OCI-LY3 (cell line): ENCODE results near the gene HFM1.

Experiments used
- EZH2phosphoT487 ChIP-seq: fragments of 200-600 bp; shearing (Covaris generic); IDR thresholded peaks from 2 replicates; pipeline ENCODE4 v1.6.1; 2018; ENCODE audit warnings: antibody characterized with exemption, mixed run types, low read depth
- TF ChIP-seq, protein P1 (sequence below): fragments of 200-600, 300-600 bp; sonication (generic); IDR thresholded peaks from 2 replicates; pipeline ENCODE4 v1.5.1; 2014; ENCODE audit warnings: antibody characterized with exemption, low read length, low read depth

DNA sequence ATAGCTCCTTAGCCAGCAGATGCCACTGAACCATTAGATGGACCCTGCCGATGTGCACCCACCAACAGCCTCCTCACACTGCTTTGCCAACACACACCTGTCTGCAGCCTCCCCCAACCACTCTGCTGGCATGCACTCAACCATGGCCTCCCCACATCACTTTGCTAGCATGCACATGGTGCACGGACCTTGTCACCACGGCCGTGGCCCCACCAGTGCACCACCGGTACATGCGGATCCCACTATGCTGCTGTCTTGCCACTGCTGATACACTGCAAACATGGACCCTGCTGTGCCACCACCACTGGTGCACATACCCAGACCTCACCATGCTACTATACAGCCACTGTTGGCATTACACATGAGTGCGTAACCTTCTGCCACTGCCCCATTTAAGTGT is 66.1 kb downstream of the HFM1 start:
- TF ChIP-seq, protein P1, sequence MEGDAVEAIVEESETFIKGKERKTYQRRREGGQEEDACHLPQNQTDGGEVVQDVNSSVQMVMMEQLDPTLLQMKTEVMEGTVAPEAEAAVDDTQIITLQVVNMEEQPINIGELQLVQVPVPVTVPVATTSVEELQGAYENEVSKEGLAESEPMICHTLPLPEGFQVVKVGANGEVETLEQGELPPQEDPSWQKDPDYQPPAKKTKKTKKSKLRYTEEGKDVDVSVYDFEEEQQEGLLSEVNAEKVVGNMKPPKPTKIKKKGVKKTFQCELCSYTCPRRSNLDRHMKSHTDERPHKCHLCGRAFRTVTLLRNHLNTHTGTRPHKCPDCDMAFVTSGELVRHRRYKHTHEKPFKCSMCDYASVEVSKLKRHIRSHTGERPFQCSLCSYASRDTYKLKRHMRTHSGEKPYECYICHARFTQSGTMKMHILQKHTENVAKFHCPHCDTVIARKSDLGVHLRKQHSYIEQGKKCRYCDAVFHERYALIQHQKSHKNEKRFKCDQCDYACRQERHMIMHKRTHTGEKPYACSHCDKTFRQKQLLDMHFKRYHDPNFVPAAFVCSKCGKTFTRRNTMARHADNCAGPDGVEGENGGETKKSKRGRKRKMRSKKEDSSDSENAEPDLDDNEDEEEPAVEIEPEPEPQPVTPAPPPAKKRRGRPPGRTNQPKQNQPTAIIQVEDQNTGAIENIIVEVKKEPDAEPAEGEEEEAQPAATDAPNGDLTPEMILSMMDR: no peak
- no peak for TF ChIP-seq EZH2phosphoT487
